Measurements from ENCODE around the gene RAP1GAP.

RAP1GAP gene

DNA sequence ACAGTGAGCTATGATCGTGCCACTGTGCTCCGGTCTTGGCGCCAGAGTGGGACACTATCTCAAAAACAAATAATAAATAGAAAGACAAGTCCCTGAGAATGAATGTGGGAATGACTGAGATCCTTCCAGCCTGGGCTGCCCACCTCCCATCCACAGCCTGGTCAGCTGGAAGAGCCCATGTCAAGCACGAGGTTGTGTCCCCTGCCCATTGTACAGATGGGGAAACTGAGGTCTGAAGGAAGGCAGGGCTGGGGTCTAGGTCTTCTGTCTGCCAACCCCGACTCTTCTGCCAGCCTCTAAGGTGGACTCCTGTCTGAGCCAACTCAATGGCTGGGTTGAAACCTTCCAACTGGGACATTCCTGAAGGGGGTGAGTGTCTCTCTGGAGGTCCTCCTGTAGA, 79.5 kb downstream of the RAP1GAP start:
- no peak for DNase-seq

DNA sequence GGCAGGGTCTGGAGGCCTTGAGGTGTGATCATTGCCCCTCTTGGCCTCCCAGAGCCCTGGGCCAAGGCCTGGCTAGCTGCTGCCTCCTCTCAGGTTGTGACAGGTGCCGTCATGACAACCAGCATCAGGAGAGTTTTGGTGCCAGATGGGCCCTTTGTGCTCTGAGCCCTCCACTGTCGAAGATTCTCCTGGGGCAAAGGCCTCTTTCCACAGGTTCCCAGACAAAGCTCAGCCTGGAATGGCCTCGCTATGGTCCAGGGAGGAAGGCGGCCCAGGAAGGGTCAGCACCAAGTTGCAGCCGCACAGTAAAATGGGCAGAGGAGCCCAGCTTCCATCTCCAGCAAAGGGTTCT, 81.6 kb downstream of the RAP1GAP start:
- DNase-seq, result peak; percentile 79

DNA sequence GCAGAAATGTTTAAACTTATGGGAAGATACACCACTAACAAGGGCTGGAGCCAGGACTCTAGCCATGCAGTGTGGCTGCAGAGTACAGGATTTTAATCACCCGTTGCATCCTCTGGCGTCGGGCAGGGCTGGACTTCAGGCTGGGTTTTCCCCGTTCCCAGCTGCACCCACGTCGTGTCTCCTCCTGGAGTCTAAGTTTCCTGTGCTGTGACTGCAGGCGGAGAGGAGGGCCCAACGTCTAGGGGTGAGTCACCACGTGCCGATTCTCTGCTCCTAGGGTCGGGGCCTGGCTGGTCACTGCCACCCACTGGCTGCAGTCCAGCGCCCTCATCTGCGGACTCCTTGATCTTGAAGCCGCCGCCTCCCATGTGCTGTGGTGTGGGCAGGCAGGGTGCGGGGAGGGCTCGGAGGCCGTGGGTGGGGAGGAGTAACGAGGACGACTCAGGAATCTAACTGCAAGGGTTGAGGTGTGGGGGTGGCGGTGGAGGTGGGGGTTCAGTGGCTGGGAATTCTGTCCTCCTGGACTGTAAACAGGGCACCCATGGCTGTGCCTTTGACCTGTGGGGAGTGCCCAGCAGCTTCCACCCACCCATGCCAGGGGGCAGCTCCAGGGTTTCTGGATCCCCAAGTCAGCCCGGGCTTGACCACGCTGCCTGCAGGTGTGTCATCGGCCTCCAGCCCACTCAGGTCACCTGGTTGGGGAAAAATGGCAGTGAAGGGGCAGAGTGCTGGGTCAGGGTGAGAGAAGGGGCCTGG, 82.1 kb downstream of the RAP1GAP start:
- peak; percentile 56 for DNase-seq

DNA sequence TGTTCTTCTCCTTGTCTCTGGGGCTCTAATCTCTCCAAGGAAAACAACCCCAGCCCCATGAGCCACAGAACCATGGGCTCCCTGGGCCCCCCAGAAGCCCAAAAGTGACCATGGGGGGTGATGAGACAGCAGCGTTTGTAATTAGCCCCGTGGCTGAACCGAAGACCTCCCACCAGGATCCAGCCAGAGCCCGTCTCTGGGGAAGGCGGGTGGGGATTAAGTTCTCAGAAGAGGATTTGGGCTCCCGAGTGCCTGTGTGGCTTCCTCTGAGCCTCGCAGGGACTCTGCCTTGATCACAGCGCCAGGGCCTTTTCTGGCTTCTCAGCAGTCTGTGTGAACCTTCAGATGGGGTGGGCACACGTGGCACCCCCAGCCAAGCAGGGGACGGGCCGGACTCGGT, 82.9 kb downstream of the RAP1GAP start:
- DNase-seq, result no peak

DNA sequence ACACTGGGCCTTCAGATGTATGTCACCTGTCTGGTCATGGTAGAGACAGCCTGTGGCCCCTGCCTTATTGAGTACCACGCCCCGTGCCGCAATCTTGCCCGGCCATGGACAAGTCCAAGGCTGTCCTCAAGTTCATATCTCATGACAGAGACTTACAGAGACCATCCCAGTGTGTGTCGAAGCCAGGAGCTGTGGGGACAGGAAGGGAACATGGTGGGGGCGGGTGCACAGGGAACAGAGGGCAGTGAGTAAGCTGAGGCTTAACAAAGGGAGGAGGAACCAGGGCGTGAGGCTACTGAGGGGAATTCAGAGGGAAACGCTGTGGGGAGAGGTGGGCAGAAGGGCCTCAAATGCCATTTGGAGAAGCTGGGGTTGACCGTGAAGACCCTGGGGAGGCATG, 84.1 kb downstream of the RAP1GAP start:
- DNase-seq, result no peak

DNA sequence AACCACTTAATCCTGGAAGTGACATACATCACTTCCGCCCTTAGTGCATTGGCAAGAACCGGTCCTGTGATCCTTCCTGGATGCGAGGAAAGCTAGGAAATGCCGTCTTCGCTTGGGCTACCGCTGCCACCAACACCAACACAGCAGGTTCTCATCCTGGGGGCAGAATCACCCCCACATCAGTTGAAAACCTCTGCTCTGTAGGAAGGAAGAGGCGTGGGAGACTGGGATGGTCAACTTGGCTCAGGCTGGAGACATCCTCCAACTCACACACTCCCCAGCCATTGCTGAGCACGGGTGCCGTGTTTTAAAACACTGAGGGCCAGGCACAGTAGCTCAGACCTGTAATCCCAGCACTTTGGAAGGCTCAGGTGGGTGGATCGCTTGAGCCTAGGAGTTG, 85.1 kb downstream of the RAP1GAP start:
- DNase-seq, result no peak

DNA sequence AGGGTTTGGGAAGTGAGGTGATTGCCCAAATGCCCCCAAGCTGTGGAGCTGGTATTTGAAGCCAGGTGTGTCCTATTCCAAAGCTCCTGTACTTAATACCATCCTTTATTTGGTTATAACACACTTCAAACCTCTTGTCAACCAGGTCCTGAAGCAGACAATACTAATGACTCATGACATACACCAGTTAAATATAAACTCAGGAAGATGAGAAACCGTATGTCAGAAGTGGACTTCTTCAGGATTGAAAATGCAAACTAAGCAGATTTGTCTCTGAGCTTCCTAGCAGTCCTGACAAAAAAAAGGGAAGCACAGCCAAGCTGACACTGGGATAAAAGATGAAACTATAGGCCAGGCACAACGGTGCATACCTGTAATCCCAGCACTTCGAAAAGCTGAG, 89.4 kb downstream of the RAP1GAP start:
- no peak for DNase-seq

DNA sequence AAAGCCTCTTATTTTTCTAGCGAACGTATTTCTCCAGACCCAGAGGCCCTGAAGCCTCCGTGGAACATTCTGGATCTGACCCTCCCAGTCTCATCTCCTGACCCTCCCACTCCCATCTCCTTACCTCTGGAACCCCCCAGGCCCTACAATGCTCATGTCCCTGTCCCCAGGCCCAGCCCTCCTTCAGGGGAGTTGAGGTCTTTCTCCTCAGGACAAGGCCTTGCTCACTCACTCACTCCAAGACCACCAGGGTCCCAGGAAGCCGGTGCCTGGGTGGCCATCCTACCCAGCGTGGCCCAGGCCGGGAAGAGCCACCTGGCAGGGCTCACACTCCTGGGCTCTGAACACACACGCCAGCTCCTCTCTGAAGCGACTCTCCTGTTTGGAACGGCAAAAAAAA, 91.2 kb downstream of the RAP1GAP start:
- no peak for DNase-seq

DNA sequence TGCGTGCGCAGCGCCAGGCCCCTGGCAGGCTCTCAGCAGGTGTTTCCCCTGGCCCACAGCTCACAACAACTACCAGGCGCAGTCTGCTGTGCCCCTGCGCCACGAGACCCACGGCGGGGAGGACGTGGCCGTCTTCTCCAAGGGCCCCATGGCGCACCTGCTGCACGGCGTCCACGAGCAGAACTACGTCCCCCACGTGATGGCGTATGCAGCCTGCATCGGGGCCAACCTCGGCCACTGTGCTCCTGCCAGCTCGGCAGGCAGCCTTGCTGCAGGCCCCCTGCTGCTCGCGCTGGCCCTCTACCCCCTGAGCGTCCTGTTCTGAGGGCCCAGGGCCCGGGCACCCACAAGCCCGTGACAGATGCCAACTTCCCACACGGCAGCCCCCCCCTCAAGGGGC, 91.8 kb downstream of the RAP1GAP start:
- no peak for DNase-seq

DNA sequence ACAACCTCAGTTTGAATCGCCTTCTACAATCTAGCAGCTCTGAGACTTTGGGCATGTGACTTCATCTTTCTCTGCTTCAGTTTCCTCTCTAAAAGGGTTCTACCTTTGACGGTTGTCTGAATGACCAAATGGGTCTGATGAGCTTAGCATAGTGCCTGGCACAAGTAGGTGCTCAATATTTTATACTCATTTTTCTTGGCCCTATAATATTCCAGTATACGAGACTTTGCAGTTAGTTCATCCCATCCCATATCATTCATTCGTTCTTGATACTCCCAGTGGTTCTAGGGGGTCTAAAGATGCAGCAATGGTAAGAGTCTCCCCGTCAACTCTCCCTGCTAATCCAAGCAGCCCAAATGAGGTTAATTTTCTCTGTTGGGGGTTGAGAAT, 92.4 kb downstream of the RAP1GAP start:
- DNase-seq, result no peak

DNA sequence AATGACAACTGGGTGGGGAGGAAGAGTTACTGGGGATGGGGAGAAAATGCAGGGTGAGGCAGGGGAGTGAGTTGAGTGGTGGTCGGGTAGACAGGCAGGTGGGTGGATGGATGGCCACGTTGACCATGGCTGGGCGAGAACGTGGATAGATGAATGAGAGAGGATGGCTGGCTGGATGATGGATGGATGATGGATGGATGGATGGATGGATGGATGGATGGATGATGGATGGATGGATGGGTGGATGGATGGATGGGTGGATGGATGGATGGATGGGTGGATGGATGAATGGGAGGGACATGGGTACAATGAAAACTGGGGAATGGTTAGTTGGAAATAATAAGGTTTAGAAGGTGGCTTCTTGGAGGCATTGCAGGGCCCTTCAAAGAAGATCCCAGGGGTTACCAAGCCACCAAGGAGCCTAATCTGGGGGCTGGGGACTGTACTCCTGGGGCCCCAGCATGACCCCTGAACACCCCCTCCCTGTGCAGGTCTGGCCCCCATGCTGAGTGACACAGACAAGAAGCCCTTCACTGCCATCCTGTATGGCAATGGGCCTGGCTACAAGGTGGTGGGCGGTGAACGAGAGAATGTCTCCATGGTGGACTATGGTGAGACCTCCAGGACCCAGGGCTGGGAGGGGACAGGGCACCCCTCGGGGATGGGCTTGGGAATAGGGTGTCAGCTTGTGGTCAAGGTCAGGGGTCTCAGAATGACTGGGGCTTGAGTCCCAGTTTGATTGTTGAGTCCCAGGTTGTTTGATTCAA, 92.9 kb downstream of the RAP1GAP start:
- DNase-seq, result no peak

DNA sequence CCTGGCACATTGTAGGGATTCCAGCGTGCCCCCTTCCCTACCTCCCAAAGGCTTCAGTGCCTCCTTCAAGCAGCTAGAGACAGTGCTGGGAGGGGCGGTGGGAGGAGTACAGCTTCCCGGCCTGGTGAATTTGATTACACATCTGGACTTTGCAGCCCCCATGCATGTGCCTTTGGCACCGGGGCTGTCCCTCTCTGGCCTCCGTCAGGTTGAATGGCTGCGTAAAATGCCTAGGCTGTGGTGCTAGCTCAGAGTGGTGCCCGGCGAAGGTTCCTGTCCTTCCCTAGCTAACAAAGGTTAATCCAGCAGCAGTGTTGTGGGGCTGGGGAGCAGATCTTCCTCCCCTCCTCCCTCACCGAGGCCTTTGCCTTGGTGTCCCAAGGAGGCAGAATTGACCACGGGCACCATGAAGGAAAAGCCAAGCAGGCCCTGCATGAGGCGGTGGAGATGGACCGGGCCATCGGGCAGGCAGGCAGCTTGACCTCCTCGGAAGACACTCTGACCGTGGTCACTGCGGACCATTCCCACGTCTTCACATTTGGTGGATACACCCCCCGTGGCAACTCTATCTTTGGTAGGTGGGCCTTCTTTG, 93.7 kb downstream of the RAP1GAP start:
- DNase-seq, result no peak

DNA sequence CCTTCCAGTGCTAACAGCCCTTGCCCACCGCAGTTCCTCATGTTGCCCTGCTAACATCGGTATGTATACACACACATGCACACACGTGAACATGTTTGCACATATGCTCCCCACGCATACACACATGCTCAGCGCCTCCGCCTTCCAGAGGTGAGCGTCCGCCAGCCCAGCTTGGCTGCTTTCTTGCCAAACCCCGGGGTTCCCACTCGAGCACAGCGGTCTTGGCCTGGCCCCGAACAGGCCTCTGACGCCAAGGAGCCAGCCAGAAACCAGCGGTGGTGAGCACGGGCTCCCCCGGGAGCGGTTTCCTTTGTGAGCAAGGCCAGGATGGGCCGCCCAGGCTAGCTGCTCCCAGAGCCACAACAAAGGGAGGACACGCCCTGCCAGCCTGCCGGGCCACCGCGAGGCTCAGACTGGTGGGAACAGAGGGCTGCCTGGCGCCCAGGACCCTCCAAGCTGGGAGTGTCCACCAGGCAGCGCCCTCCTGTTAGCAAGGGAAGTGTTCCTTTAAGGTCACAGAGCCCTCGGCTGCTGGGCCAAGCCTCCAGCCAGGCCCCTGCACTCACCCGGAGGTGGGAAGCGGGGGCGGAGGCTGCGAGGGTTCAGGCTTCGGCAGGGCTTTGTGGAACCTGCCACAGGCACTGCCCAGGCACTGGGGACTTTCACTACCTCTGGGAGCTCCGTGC, 94.5 kb downstream of the RAP1GAP start:
- peak; percentile 93 for DNase-seq

DNA sequence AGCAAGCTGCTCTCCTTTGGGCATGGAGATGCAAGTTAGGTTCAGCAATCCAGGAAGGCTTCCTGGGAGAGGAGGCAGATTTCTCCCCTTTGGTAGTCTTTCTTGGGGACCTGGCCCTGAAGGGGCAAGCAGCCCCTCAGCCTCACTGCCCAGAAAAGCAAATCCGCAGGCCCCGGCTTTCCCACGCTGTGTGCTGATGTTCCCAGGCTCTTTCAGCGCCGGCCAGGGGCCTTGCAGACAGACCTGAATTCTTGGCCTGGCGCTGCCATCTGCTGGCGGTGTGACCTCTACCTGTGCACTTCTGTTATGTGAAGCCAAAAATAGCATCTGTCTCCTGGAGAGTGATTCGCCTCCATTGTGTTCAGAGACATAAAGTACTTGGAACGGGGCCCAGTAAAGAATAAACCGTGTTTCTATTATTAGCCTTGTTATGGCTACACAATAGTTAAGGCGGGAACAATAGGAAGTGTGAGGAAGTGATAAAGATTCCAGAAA, 95.1 kb downstream of the RAP1GAP start:
- peak; percentile 95 for DNase-seq

DNA sequence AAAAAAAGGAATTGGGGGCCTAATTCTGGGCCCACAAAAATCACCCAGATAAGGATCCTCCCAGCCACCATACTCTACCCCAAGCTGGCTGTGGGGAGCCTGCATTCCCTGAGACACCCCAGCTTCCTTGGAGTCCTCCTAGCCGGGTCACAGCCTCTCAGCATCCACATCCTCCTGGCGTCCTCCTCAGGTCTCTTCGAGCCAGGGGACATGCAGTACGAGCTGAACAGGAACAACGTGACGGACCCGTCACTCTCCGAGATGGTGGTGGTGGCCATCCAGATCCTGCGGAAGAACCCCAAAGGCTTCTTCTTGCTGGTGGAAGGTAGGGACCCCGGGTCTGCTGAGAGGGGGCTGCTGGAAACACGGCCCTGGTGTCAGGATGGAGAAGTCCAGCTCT, 95.7 kb downstream of the RAP1GAP start:
- DNase-seq, result no peak

DNA sequence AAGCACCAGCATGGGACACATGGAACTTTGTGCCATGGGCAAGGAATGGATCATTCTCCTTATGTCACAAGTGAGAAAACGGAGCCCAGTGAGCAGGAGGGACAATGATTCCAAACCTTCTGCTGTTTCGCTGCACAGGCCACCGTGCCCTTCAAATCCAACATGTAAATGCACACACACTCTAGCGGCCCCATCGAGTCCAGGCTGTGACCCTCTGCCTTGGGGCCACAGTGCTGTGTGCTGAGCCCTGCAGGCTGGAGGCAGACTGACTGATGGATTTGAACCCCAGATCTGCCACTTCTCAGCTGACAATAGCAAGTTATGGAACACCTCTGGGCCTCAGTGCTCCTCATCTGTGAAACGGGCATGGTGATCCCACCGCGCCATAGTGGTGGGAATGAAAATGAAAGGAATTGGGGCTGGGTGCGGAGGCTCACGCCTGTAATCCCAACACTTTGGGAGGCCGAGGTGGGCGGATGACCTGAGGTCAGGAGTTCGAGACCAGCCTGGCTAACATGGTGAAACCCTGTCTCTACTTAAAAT, 96.4 kb downstream of the RAP1GAP start:
- DNase-seq, result no peak

DNA sequence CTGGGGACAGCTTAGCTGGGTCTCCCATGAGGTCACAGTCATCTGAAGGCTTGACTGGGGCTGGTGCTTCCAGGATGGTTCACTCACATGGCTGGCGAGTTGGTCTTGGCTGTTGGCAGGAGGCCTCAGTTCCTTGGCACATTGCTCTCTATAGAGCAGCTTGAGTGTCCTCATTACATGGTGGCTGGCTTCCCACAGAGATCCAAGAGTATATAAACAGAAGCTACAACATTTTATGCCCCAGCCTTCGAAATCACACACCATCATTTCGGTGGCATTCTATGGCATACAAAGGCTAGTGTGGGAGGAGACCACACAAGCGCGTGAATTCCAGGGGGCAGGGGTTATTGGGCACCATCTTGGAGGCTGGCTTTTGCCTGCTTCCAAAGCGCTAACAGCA, 96.9 kb downstream of the RAP1GAP start:
- DNase-seq, result peak; percentile 40

DNA sequence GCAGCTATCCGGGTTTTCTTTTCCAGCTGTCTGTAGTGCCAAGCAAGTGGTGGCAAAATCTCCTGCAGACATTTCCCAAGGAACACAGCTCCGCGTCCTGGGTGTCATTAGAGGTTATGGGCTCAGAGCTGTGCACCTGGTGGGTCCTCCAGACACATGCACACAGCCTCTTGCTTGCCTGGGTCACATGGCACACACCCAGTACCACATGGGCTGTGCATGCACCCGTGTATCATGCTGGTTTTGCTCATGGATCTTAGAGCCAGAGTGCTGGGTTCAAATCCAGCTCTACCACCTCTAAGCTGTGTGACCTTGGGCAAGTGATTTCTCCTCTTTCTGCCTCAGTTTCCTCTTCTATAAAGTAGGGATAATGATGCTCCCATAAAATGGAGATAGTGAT, 98.3 kb downstream of the RAP1GAP start:
- DNase-seq, result no peak

DNA sequence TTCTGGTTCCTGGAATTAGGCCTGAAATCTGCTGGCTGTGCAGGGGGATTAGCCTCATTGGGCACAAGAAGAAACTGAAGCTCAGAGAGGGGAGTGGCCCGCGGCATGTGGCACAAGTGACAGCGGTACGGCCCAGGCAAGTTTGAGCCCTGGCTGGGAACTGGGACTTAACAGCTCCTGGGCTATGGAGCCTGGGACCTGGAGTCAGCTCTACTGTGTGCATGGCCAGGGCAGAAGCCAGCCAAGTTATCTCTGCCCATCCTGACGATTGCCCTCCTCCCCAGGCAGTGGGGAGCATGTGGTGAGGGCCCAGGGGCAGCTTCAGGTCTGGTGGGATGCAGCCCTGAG, 98.7 kb downstream of the RAP1GAP start:
- DNase-seq, result no peak

DNA sequence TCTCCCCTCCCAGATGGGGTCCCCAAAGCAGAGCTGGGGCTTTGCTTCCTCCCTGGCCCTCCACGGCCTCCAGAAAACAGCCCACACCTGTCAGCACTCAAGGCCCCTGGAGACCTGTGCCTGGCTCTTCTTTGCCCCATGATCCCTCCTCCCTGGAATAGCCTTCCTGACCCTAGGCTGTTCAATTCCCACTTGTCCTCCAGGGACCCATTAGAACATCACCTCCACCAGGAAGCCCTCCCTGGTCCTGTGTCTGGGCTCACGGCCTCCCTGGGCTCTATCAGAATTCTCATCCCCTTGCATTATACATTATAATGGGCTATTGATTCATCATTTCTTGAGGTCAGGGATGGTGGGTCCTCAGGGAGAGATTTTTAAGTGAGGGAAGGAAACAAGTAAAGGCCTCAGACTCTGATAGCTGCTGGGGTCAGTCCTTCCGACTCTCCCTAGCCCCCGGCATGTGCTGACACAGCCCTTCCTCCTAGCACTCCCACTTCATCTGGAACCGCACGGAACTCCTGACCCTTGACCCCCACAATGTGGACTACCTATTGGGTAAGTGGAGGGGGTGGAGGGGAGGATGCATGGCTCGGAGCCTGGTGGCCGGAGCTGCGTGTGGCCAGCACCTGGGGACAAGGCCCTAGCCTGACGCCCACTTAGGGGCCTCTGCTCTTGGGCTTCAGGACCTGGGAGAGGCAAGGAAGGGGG, 99.2 kb downstream of the RAP1GAP start:
- peak; percentile 8 for DNase-seq

DNA sequence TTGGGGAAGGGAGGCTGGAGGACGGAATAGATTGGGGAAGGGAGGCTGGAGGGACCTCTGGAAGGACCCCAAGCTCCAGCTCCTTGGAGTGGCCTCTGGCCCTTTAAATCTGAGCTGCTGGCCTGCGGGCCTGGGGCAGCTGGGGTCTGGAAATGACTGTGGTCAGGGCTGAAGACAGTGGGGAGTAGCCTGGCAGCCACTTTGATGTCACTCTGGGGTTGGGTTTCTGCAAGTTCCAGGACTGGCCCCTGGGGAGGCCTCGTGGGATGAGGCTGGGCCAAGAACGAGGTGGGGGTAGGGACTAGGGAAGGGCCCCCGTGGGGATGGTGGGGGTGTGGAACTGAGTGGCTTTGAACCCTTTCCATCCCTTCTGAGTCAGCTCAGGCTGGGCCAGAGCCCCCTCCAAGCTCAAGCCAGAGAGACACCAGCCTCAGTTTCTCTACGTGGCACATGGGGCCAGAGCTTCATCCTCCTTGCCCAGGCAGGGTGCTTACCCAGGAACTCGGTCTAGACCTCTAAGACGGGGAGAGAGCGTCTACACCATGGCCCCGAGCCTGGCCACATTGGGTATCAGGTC, 100.3 kb downstream of the RAP1GAP start:
- peak; percentile 46 for DNase-seq

DNA sequence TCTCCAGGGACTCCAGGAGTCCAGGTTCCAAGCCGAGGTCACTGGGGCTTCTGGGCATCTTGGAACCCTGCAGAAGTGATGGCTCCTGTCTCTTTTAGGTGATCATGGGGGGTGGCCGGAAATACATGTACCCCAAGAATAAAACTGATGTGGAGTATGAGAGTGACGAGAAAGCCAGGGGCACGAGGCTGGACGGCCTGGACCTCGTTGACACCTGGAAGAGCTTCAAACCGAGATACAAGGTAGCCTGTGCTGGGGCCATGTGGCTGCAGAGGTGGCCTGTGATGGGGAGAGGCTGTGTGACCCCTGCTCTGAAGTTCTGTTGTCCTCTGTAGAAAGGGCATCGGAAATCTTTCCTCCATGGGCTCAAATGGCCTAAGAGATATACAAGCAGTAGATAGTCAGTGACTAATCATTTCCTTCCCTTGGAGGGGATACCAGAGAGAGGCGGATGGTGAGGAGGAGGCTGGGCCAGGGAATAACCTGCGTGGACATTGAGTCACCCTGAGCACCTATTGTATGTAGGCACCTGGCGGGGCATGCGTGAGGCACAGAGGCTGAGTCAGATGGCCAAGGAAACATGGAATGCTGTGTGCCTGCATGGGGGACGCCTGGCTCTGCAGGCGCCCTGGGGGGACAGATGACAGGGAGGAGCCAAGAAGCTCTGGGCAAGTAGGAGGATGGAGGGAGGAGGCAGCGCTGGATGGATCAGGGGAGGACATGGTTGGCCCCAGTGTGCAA, 101.0 kb downstream of the RAP1GAP start:
- peak; percentile 86 for DNase-seq

All from NCI-H69 (cell line).